BLaER1 treated with 17β-estradiol and CSF1 and Interleukin-3, amounts not matched to agents 10 nM and 100 nM (cell line): ENCODE results near the gene P4HB.
A peak's percentile ranks its signal among the peaks of the same experiment; 100 is the strongest.

Source experiments
- H3K27ac ChIP-seq, 11 experiments: shearing (Covaris generic); formaldehyde crosslinking; 2 replicates each; pipeline ENCODE4 v1.8.1; 2022
- H3K27me3 ChIP-seq, 11 experiments: shearing (Covaris generic); formaldehyde crosslinking; 2 replicates each; pipeline ENCODE4 v1.8.1; 2022
- H3K36me3 ChIP-seq, 11 experiments: shearing (Covaris generic); formaldehyde crosslinking; 2 replicates each; pipeline ENCODE4 v1.8.1; 2022
- H3K4me1 ChIP-seq, 10 experiments: shearing (Covaris generic); formaldehyde crosslinking; 2 replicates each; pipeline ENCODE4 v1.8.1; 2022
- H3K4me2 ChIP-seq, 11 experiments: shearing (Covaris generic); formaldehyde crosslinking; 2 replicates each; pipeline ENCODE4 v1.8.1; 2022
- H3K4me3 ChIP-seq, 10 experiments: shearing (Covaris generic); formaldehyde crosslinking; 2 replicates each; pipeline ENCODE4 v1.8.1; 2022
- H3K9ac ChIP-seq, 11 experiments: shearing (Covaris generic); formaldehyde crosslinking; 2 replicates each; pipeline ENCODE4 v1.8.1; 2022
- H3K9me3 ChIP-seq, 11 experiments: shearing (Covaris generic); formaldehyde crosslinking; replicated peaks in 1 of 11; 2 replicates each; pipeline ENCODE4 v1.8.1; 2022
- H4K20me1 ChIP-seq, 11 experiments: shearing (Covaris generic); formaldehyde crosslinking; 2 replicates each; pipeline ENCODE4 v1.8.1; 2022
- Cebpa-rat ChIP-seq, 11 experiments: shearing (Covaris generic); IDR thresholded peaks; 2 replicates each; pipeline ENCODE4 v1.8.1; 2022

P4HB gene

GRCh38 chr17:81859906-81860755 lies at the start of gene P4HB:
Gene P4HB (minus strand): TSS chr17:81860535. CDS start chr17:81860471, 64 bp downstream.
- Histone ChIP-seq H3K36me3 (peaks cover 42 to 62% (median 49%) of the 10 kb centered on the region in 11 experiments), H3K4me3 (peak within 1 kb of the TSS; percentile 78 to 99 (median 92)), H3K9me3 (no peaks in the 10 kb centered on the region), H3K4me1 (peaks cover 55 to 75% (median 63%) of the 10 kb centered on the region in 10 experiments), H3K27ac (peak within 1 kb of the TSS; percentile 79 to 96 (median 90)), H4K20me1 (peaks cover 48 to 70% (median 60%) of the 10 kb centered on the region in 11 experiments; a peak in 21 of 22 replicates), H3K27me3 (no peaks in the 10 kb centered on the region), H3K4me2 (peak within 1 kb of the TSS; percentile 91 to 99 (median 98)), H3K9ac (peak within 1 kb of the TSS; percentile 89 to 96 (median 94))
- no peak for TF ChIP-seq Cebpa-rat (IDR thresholded peaks at IDR 0.05)

- no peak for TF ChIP-seq Cebpa-rat (IDR thresholded peaks at IDR 0.05)
- H3K4me1 ChIP-seq = peaks cover 20 to 64% (median 48%) of the 10 kb centered on the region in 10 experiments
- peaks cover 42 to 81% (median 62%) of the 10 kb centered on the region in 11 experiments for H3K36me3 ChIP-seq
- H3K27me3 ChIP-seq = peaks cover 0 to 7% (median 3%) of the 10 kb centered on the region in 11 experiments; a peak in 9 of 22 replicates
- peaks cover 29 to 95% (median 79%) of the 10 kb centered on the region in 11 experiments; a peak in 21 of 22 replicates for H4K20me1 ChIP-seq
- peak overlapping the region; percentile 82 to 100 (median 96); a peak in 17 of 22 replicates for H3K4me2 ChIP-seq
- no peaks in the 10 kb centered on the region for H3K9me3 ChIP-seq
- peak overlapping the region in 7 of 11 experiments; percentile 77 to 88 (median 84); a peak in 8 of 22 replicates for H3K9ac ChIP-seq
- no peak overlapping the region for H3K27ac ChIP-seq
- H3K4me3 ChIP-seq = no peak overlapping the region
Observed at GRCh38 chr17:81909231-81909630, 48.9 kb upstream of the P4HB start.

- no peaks in the 10 kb centered on the region for H3K9me3 ChIP-seq
- H3K4me3 ChIP-seq = no peak overlapping the region
- peaks cover 20 to 67% (median 49%) of the 10 kb centered on the region in 10 experiments for H3K4me1 ChIP-seq
- peak overlapping the region in 2 of 11 experiments; percentile 10 to 85; a peak in 2 of 22 replicates for H3K9ac ChIP-seq
- H3K36me3 ChIP-seq = peaks cover 42 to 81% (median 61%) of the 10 kb centered on the region in 11 experiments
- peak overlapping the region in 3 of 11 experiments; percentile 15 to 100 (median 100); a peak in 4 of 22 replicates for H3K4me2 ChIP-seq
- H3K27ac ChIP-seq = no peak overlapping the region
- no peak for TF ChIP-seq Cebpa-rat (IDR thresholded peaks at IDR 0.05)
- peaks cover 26 to 95% (median 79%) of the 10 kb centered on the region in 11 experiments; a peak in 21 of 22 replicates for H4K20me1 ChIP-seq
- H3K27me3 ChIP-seq = peaks cover 2 to 11% (median 8%) of the 10 kb centered on the region in 11 experiments; a peak in 21 of 22 replicates
Observed at GRCh38 chr17:81908793-81909192, 48.5 kb upstream of the P4HB start.

- Histone ChIP-seq H3K4me2 (peak overlapping the region in 4 of 11 experiments; percentile 9 to 28 (median 16); a peak in 5 of 22 replicates), H3K36me3 (peaks cover 37 to 79% (median 58%) of the 10 kb centered on the region in 11 experiments), H4K20me1 (peaks cover 13 to 95% (median 80%) of the 10 kb centered on the region in 11 experiments; a peak in 21 of 22 replicates), H3K9ac (peak overlapping the region in 1 of 11 experiments; percentile 9; a peak in 1 of 22 replicates), H3K4me1 (peaks cover 25 to 71% (median 54%) of the 10 kb centered on the region in 10 experiments), H3K27ac (no peak overlapping the region), H3K27me3 (peaks cover 15 to 24% (median 21%) of the 10 kb centered on the region in 11 experiments), H3K9me3 (no peaks in the 10 kb centered on the region), H3K4me3 (no peak overlapping the region)
- no peak for TF ChIP-seq Cebpa-rat (IDR thresholded peaks at IDR 0.05)
Observed at GRCh38 chr17:81907219-81908145, 47.1 kb upstream of the P4HB start.

- Histone ChIP-seq H3K4me2 (0 out of 22 replicates have a peak overlapping the region, but pooled peaks of 1 of the 11 experiments have one; percentile 21), H3K4me1 (peaks cover 30 to 68% (median 52%) of the 10 kb centered on the region in 10 experiments), H3K9ac (no peak overlapping the region), H3K27ac (no peak overlapping the region), H3K36me3 (peaks cover 29 to 70% (median 51%) of the 10 kb centered on the region in 11 experiments; a peak in 21 of 22 replicates), H3K9me3 (no peaks in the 10 kb centered on the region), H3K27me3 (peaks cover 24 to 33% (median 29%) of the 10 kb centered on the region in 11 experiments), H4K20me1 (peaks cover 5 to 95% (median 80%) of the 10 kb centered on the region in 11 experiments; a peak in 21 of 22 replicates), H3K4me3 (no peak overlapping the region)
- TF ChIP-seq Cebpa-rat (IDR thresholded peaks at IDR 0.05) = no peak
Observed at GRCh38 chr17:81906476-81907218, 46.3 kb upstream of the P4HB start.

- peaks cover 29 to 75% (median 56%) of the 10 kb centered on the region in 11 experiments; a peak in 21 of 22 replicates for H3K36me3 ChIP-seq
- no peaks in the 10 kb centered on the region for H3K9me3 ChIP-seq
- peaks cover 4 to 100% (median 85%) of the 10 kb centered on the region in 11 experiments; a peak in 20 of 22 replicates for H4K20me1 ChIP-seq
- no peak overlapping the region for H3K4me2 ChIP-seq
- no peak for TF ChIP-seq Cebpa-rat (IDR thresholded peaks at IDR 0.05)
- H3K9ac ChIP-seq = no peak overlapping the region
- H3K4me1 ChIP-seq = peaks cover 30 to 66% (median 51%) of the 10 kb centered on the region in 10 experiments
- no peak overlapping the region for H3K4me3 ChIP-seq
- H3K27ac ChIP-seq = no peak overlapping the region
- H3K27me3 ChIP-seq = peaks cover 30 to 39% (median 36%) of the 10 kb centered on the region in 11 experiments
Observed at GRCh38 chr17:81905993-81906392, 45.7 kb upstream of the P4HB start.

- TF ChIP-seq Cebpa-rat (IDR thresholded peaks at IDR 0.05) = no peak
- Histone ChIP-seq H3K36me3 (peaks cover 32 to 81% (median 61%) of the 10 kb centered on the region in 11 experiments), H3K4me3 (no peak overlapping the region), H4K20me1 (peaks cover 7 to 100% (median 87%) of the 10 kb centered on the region in 11 experiments; a peak in 20 of 22 replicates), H3K9ac (no peak overlapping the region; a peak in 2 of 22 replicates), H3K4me1 (peaks cover 29 to 63% (median 47%) of the 10 kb centered on the region in 10 experiments), H3K27ac (no peak overlapping the region), H3K27me3 (peaks cover 36 to 45% (median 41%) of the 10 kb centered on the region in 11 experiments), H3K4me2 (peak overlapping the region; percentile 15 to 72 (median 64); a peak in 20 of 22 replicates), H3K9me3 (no peaks in the 10 kb centered on the region)
Observed at GRCh38 chr17:81905424-81905875, 45.1 kb upstream of the P4HB start.
